ENCODE results near the gene SPR. TPM values are rescaled to one million over a fixed set of nuclear protein-coding genes. Genes with fewer than 3 reads are reported as not detected.
A peak's percentile ranks its signal among the peaks of the same experiment; 100 is the strongest.

The SPR gene
- total RNA-seq, 1 donor from 2014 or later = 53.5 TPM

- Histone ChIP-seq H3K9me3 (replicated peaks) (no peaks in the 10 kb centered on the region), H3K27ac (replicated peaks) (no peak overlapping the region), H3K4me3 (peak overlapping the region; percentile 49), H3K36me3 (no peaks in the 10 kb centered on the region), H3K4me1 (peaks cover 10% of the 10 kb centered on the region), H3K27me3 (ENCODE audit: low read depth) (peaks cover 24% of the 10 kb centered on the region)
- peak; percentile 99 for TF ChIP-seq CTCF (IDR thresholded peaks at IDR 0.05; ENCODE audit: borderline replicate concordance)
- DNase-seq = peak; percentile 87
- intact Hi-C loops (cut with micrococcal nuclease) = loop anchor here (5.0 kb wide), 1 partner anchor 90 kb away; no protein-coding TSS in a partner anchor
Measured at GRCh38 chr2:72862239-72862988, 24.8 kb upstream of the SPR start.

GRCh38 chr2:72863046-72863445 lies 24.2 kb upstream of the SPR start:
- Histone ChIP-seq H3K36me3 (no peaks in the 10 kb centered on the region), H3K9me3 (replicated peaks) (no peaks in the 10 kb centered on the region), H3K27ac (replicated peaks) (no peak overlapping the region), H3K4me1 (peaks cover 10% of the 10 kb centered on the region), H3K27me3 (ENCODE audit: low read depth) (peaks cover 24% of the 10 kb centered on the region), H3K4me3 (peak overlapping the region; percentile 49)
- DNase-seq = no peak
- intact Hi-C loops (cut with micrococcal nuclease) = loop anchor here (5.0 kb wide), 1 partner anchor 91 kb away; no protein-coding TSS in a partner anchor
- TF ChIP-seq CTCF (IDR thresholded peaks at IDR 0.05; ENCODE audit: borderline replicate concordance) = no peak

GRCh38 chr2:72864500-72864899 lies 22.7 kb upstream of the SPR start:
- peaks cover 19% of the 10 kb centered on the region for H3K27me3 ChIP-seq (ENCODE audit: low read depth)
- H3K9me3 ChIP-seq (replicated peaks) = no peaks in the 10 kb centered on the region
- no peak overlapping the region for H3K4me3 ChIP-seq
- intact Hi-C loops (cut with micrococcal nuclease) = loop anchor here (5.0 kb wide), 1 partner anchor 92 kb away; no protein-coding TSS in a partner anchor
- H3K4me1 ChIP-seq = peaks cover 10% of the 10 kb centered on the region
- no peak for TF ChIP-seq CTCF (IDR thresholded peaks at IDR 0.05; ENCODE audit: borderline replicate concordance)
- DNase-seq = no peak
- H3K27ac ChIP-seq (replicated peaks) = no peak overlapping the region
- no peaks in the 10 kb centered on the region for H3K36me3 ChIP-seq

GRCh38 chr2:72871060-72871459 lies 16.1 kb upstream of the SPR start:
- intact Hi-C loops (cut with micrococcal nuclease) = no loop called here
- DNase-seq = no peak
- peaks cover 11% of the 10 kb centered on the region for H3K9me3 ChIP-seq (replicated peaks)
- no peaks in the 10 kb centered on the region for H3K36me3 ChIP-seq
- TF ChIP-seq CTCF (IDR thresholded peaks at IDR 0.05; ENCODE audit: borderline replicate concordance) = no peak
- no peaks in the 10 kb centered on the region for H3K4me1 ChIP-seq
- no peak overlapping the region for H3K4me3 ChIP-seq
- H3K27ac ChIP-seq (replicated peaks) = no peak overlapping the region
- H3K27me3 ChIP-seq (ENCODE audit: low read depth) = peaks cover 13% of the 10 kb centered on the region

- Histone ChIP-seq H3K9me3 (replicated peaks) (peaks cover 11% of the 10 kb centered on the region), H3K27me3 (ENCODE audit: low read depth) (peaks cover 13% of the 10 kb centered on the region), H3K27ac (replicated peaks) (no peak overlapping the region), H3K4me3 (no peak overlapping the region), H3K4me1 (no peaks in the 10 kb centered on the region), H3K36me3 (no peaks in the 10 kb centered on the region)
- intact Hi-C loops (cut with micrococcal nuclease) = no loop called here
- DNase-seq = no peak
- no peak for TF ChIP-seq CTCF (IDR thresholded peaks at IDR 0.05; ENCODE audit: borderline replicate concordance)
Measured at GRCh38 chr2:72871880-72872279, 15.3 kb upstream of the SPR start.
